Naive thymus-derived CD4-positive, alpha-beta T cell (primary cell): ENCODE results near the gene HMOX1. TPM values are rescaled to one million over a fixed set of nuclear protein-coding genes. Genes with fewer than 3 reads are reported as not detected.

ENCODE experiments used
- ATAC-seq: fragments of 150-1000 bp; cut with Tn5 transposase; 2 replicates; pipeline ENCODE4 v1.10.0; 2021; ENCODE audit warnings: mild to moderate bottlenecking, moderate library complexity
- CTCF ChIA-PET: fragments of 350-600 bp; sonication (Branson Sonifier 250); formaldehyde crosslinking; loops from one replicate; lab custom pipeline; 2021; ENCODE audit warnings: antibody characterized with exemption; lab: Charles Lee
- POLR2A ChIA-PET: fragments of 350-600 bp; sonication (Branson Sonifier 250); formaldehyde crosslinking; loops from one replicate; lab custom pipeline; 2021; ENCODE audit warnings: antibody characterized with exemption, inconsistent platforms; lab: Charles Lee
- DNase-seq, 9 donors: peaks; one replicate each; pipeline versions ENCODE4 v3.0.0 to v3.0.0-alpha.2; 2020 to 2022; ENCODE audit warnings: mixed read lengths in 1 of 9
- H3K27ac ChIP-seq: one replicate; pipeline ENCODE4 v1.7.0; 2013; ENCODE audit warnings: mild to moderate bottlenecking, low read depth, low read length, moderate library complexity
- H3K27me3 ChIP-seq, 2 donors: one replicate each; pipeline ENCODE4 v1.7.0; 2013; ENCODE audit warnings: low read length in 2 of 2, mild to moderate bottlenecking in 2 of 2, moderate library complexity in 2 of 2; ENCODE audit not compliant: control insufficient read depth in 2 of 2, insufficient read depth in 2 of 2
- H3K36me3 ChIP-seq, 3 experiments: 1 replicate in 2 of 3; 2 replicates in 1 of 3; pipeline ENCODE4 v1.7.0; 2013; ENCODE audit warnings: low read length in 3 of 3, mild to moderate bottlenecking in 3 of 3, moderate library complexity in 1 of 3; ENCODE audit not compliant: insufficient read depth in 3 of 3, control insufficient read depth in 2 of 3
- H3K4me1 ChIP-seq, 2 donors: one replicate each; pipeline ENCODE4 v1.7.0; 2013; ENCODE audit warnings: low read length in 2 of 2, mild to moderate bottlenecking in 2 of 2, moderate library complexity in 1 of 2; ENCODE audit not compliant: control insufficient read depth in 2 of 2, insufficient read depth in 2 of 2
- H3K4me3 ChIP-seq: 2 replicates; pipeline ENCODE4 v1.7.0; 2013; ENCODE audit warnings: mild to moderate bottlenecking, low read length
- H3K9me3 ChIP-seq, 3 experiments: 1 replicate in 2 of 3; 2 replicates in 1 of 3; pipeline ENCODE4 v1.7.0; 2013; ENCODE audit warnings: low read length in 3 of 3; ENCODE audit not compliant: control insufficient read depth in 2 of 3
- H3K27ac Mint-ChIP-seq, 9 donors: one replicate each; pipeline ENCODE4 v1.8.0; 2020 to 2022; ENCODE audit warnings: mixed read lengths in 9 of 9, mild to moderate bottlenecking in 8 of 9, moderate library complexity in 5 of 9, inconsistent platforms in 2 of 9
- H3K27me3 Mint-ChIP-seq, 5 donors: one replicate each; pipeline ENCODE4 v1.8.0; 2021 to 2022; ENCODE audit warnings: mixed read lengths in 5 of 5, mild to moderate bottlenecking in 1 of 5
- H3K36me3 Mint-ChIP-seq, 5 donors: one replicate each; pipeline ENCODE4 v1.8.0; 2020 to 2022; ENCODE audit warnings: mixed read lengths in 5 of 5, mild to moderate bottlenecking in 3 of 5, inconsistent platforms in 1 of 5
- H3K4me1 Mint-ChIP-seq, 7 donors: one replicate each; pipeline ENCODE4 v1.8.0; 2020 to 2022; ENCODE audit warnings: mixed read lengths in 7 of 7, mild to moderate bottlenecking in 3 of 7, inconsistent platforms in 1 of 7
- H3K4me3 Mint-ChIP-seq, 10 donors: one replicate each; pipeline ENCODE4 v1.8.0; 2020 to 2022; ENCODE audit warnings: mild to moderate bottlenecking in 10 of 10, mixed read lengths in 10 of 10, moderate library complexity in 6 of 10, inconsistent platforms in 2 of 10
- H3K9me3 Mint-ChIP-seq, 11 donors: one replicate each; pipeline ENCODE4 v1.8.0; 2020 to 2022; ENCODE audit warnings: mixed read lengths in 11 of 11, mild to moderate bottlenecking in 4 of 11, inconsistent platforms in 1 of 11, moderate library complexity in 1 of 11
- intact Hi-C, 2 donors: fragments of 100-400 bp; cut with micrococcal nuclease; formaldehyde crosslinking; loops; one replicate each; pipeline ENCODE4 v1.15.1; 2023
- polyA plus RNA-seq, 2 donors: library from polyadenylated mRNA; unstranded; fragments of 300-500 nt; fragmentation: Illumina TruSeq; gene quantifications; one replicate each; pipeline ENCODE4 v1.2.3, GENCODE V29; 2021
- total RNA-seq, 6 experiments: library from RNA in 5 of 6; stranded (reverse) in 5 of 6; gene quantifications; 1 replicate in 5 of 6; 2 replicates in 1 of 6; pipeline ENCODE4 v1.2.3 and lab custom pipeline; 2021 to 2026

Gene HMOX1
- total and polyA plus RNA-seq, 7 experiments from 2014 or later, result 0.14 to 54.0 (median 4.7) TPM

DNA sequence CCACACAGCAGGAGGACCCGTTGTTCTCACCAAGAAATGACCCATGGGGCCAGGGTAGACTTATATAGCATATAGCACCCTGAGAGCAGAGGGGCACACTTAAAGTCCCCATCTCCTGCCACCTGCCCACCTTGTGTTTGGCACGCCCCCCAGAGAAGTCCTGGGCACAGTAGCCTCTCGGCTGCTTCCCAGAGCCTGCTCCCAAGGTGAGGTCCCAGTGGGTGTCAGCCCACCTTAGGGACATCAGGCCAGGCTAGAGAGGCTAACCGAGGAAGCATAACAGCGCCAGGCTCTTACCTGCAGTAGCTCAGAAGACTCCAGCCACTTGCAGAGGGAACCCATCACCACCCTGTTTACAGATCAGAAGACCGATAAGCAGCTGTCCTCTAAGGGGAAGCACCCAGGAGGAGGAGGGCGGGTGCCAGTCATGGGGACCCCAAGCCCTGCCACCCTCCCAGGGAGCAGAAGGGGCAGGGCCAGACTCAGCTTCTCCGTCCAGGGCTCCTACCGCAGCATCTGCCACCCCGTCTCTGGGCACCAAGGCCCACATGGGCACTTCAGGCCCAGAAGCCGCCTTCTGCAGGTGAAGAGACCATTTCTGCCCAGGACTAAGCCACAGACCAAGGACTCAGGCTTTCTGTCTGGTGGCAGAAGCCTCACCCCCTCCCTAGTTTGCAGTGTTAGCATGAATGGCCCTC, 34.9 kb upstream of the HMOX1 start:
- Mint-ChIP-seq H3K4me3 (no peak overlapping the region), H3K9me3 (no peaks in the 10 kb centered on the region), H3K27ac (peak overlapping the region in 1 of 9 donors; percentile 39), H3K27me3 (no peaks in the 10 kb centered on the region), H3K4me1 (peaks cover under 1 to 9% (median 7%) of the 10 kb centered on the region in 7 donors), H3K36me3 (peaks cover 0 to 11% (median 5%) of the 10 kb centered on the region in 5 donors)
- H3K4me1 ChIP-seq, result peaks cover under 1 to 2% of the 10 kb centered on the region in 2 donors
- POLR2A ChIA-PET, result no interaction called here
- H3K36me3 ChIP-seq, result peaks cover 0 to 67% (median 5%) of the 10 kb centered on the region in 3 experiments
- H3K4me3 ChIP-seq, result no peak overlapping the region
- intact Hi-C loops, result no loop called here
- H3K9me3 ChIP-seq, result no peaks in the 10 kb centered on the region
- no peak overlapping the region for H3K27ac ChIP-seq
- no peaks in the 10 kb centered on the region for H3K27me3 ChIP-seq
- ATAC-seq (no peak), DNase-seq (no peak)
- CTCF ChIA-PET, result interaction anchor here (1.3 kb wide), 1 partner anchor 236 kb away, joined by 4 read pairs; no protein-coding TSS in a partner anchor

- peaks cover 8 to 16% (median 15%) of the 10 kb centered on the region in 7 donors for H3K4me1 Mint-ChIP-seq
- Histone ChIP-seq H3K4me1 (peaks cover 5 to 6% of the 10 kb centered on the region in 2 donors), H3K27me3 (no peaks in the 10 kb centered on the region), H3K9me3 (no peaks in the 10 kb centered on the region), H3K36me3 (peaks cover 0 to 60% (median 4%) of the 10 kb centered on the region in 3 experiments), H3K27ac (no peak overlapping the region), H3K4me3 (no peak overlapping the region)
- intact Hi-C loops, result no loop called here
- H3K27me3 Mint-ChIP-seq, result peaks cover 0 to 6% (median 0%) of the 10 kb centered on the region in 5 donors
- H3K36me3 Mint-ChIP-seq, result peaks cover 0 to 10% (median 5%) of the 10 kb centered on the region in 5 donors
- no peaks in the 10 kb centered on the region for H3K9me3 Mint-ChIP-seq
- POLR2A ChIA-PET, result no interaction called here
- DNase-seq, result no peak
- ATAC-seq, result no peak
- H3K4me3 Mint-ChIP-seq, result no peak overlapping the region
- CTCF ChIA-PET, result interaction anchor here (1.3 kb wide), 1 partner anchor 235 kb away, joined by 4 read pairs; no protein-coding TSS in a partner anchor
- no peak overlapping the region for H3K27ac Mint-ChIP-seq
These were observed 34.2 kb upstream of the HMOX1 start for GRCh38 chr22:35346596-35347220.

DNA sequence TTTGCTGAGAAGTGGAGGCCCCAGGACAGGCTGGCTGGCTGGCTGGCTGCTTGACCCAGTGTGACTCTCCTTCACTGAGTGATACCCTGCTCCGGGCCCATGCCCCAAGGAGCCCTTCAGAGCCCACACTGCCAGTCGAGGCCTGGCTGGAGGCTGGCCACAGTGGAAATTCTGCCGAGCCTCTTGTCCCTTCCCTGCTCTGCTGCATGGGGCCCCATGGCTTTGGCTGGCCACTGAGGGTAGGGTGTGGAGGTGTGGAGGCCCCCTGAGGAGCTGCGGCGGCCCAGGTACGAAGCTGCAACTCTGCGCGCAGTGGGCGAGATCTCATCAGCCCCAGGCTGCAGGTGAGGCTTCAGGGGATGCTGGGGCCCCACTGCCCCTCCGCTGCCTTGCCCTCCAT, 33.4 kb upstream of the HMOX1 start:
- Histone ChIP-seq H3K4me1 (peaks cover 5 to 10% of the 10 kb centered on the region in 2 donors), H3K36me3 (peaks cover 0 to 52% (median 4%) of the 10 kb centered on the region in 3 experiments), H3K9me3 (no peaks in the 10 kb centered on the region), H3K27ac (no peak overlapping the region), H3K27me3 (no peaks in the 10 kb centered on the region), H3K4me3 (no peak overlapping the region)
- CTCF ChIA-PET, result no interaction called here
- Mint-ChIP-seq H3K36me3 (peaks cover 0 to 10% (median 5%) of the 10 kb centered on the region in 5 donors), H3K9me3 (no peaks in the 10 kb centered on the region), H3K4me3 (no peak overlapping the region), H3K4me1 (peaks cover 8 to 24% (median 21%) of the 10 kb centered on the region in 7 donors), H3K27ac (peak overlapping the region in 1 of 9 donors; percentile 62), H3K27me3 (peaks cover 0 to 6% (median 0%) of the 10 kb centered on the region in 5 donors)
- ATAC-seq (no peak), DNase-seq (no peak)
- POLR2A ChIA-PET, result no interaction called here
- intact Hi-C loops, result no loop called here

GRCh38 chr22:35348026-35348590, 32.8 kb upstream of the HMOX1 start:
- intact Hi-C loops, result no loop called here
- no peak overlapping the region for H3K4me3 ChIP-seq
- peaks cover 0 to 46% (median 2%) of the 10 kb centered on the region in 3 experiments for H3K36me3 ChIP-seq
- H3K27ac ChIP-seq, result no peak overlapping the region
- Mint-ChIP-seq H3K9me3 (no peaks in the 10 kb centered on the region), H3K36me3 (peaks cover 0 to 10% (median 5%) of the 10 kb centered on the region in 5 donors), H3K27ac (peak overlapping the region in 1 of 9 donors; percentile 62), H3K4me3 (no peak overlapping the region), H3K4me1 (peaks cover 8 to 27% (median 26%) of the 10 kb centered on the region in 7 donors), H3K27me3 (peaks cover 0 to 6% (median 0%) of the 10 kb centered on the region in 5 donors)
- H3K9me3 ChIP-seq, result no peaks in the 10 kb centered on the region
- no peak for DNase-seq
- POLR2A ChIA-PET, result interaction anchor here (1.1 kb wide), 1 partner anchor 14 kb away, joined by 5 read pairs; no protein-coding TSS in a partner anchor
- H3K27me3 ChIP-seq, result no peaks in the 10 kb centered on the region
- no peak for ATAC-seq
- H3K4me1 ChIP-seq, result peaks cover 11 to 16% of the 10 kb centered on the region in 2 donors
- CTCF ChIA-PET, result interaction anchor here (0.7 kb wide), 1 partner anchor 775 kb away, joined by 4 read pairs; no protein-coding TSS in a partner anchor

GRCh38 chr22:35348703-35349102, 32.2 kb upstream of the HMOX1 start:
- H3K9me3 Mint-ChIP-seq, result no peaks in the 10 kb centered on the region
- H3K27ac Mint-ChIP-seq, result peak overlapping the region in 1 of 9 donors; percentile 62
- peaks cover 0 to 6% (median 0%) of the 10 kb centered on the region in 5 donors for H3K27me3 Mint-ChIP-seq
- peaks cover 8 to 29% (median 26%) of the 10 kb centered on the region in 7 donors for H3K4me1 Mint-ChIP-seq
- CTCF ChIA-PET, result interaction anchor here (0.6 to 0.7 kb wide), 2 partner anchors 278 to 774 kb away, joined by 4 to 5 read pairs; no protein-coding TSS in a partner anchor
- intact Hi-C loops, result no loop called here
- no peak overlapping the region for H3K4me3 ChIP-seq
- POLR2A ChIA-PET, result interaction anchor here (1.1 kb wide), 1 partner anchor 15 kb away, joined by 5 read pairs; no protein-coding TSS in a partner anchor
- ATAC-seq (no peak), DNase-seq (no peak)
- peaks cover 0 to 40% (median 0%) of the 10 kb centered on the region in 3 experiments for H3K36me3 ChIP-seq
- peaks cover 11 to 16% of the 10 kb centered on the region in 2 donors for H3K4me1 ChIP-seq
- H3K36me3 Mint-ChIP-seq, result peaks cover 0 to 10% (median 5%) of the 10 kb centered on the region in 5 donors
- H3K9me3 ChIP-seq, result no peaks in the 10 kb centered on the region
- H3K27me3 ChIP-seq, result no peaks in the 10 kb centered on the region
- H3K27ac ChIP-seq, result no peak overlapping the region
- no peak overlapping the region for H3K4me3 Mint-ChIP-seq

- no peak for ATAC-seq
- H3K36me3 ChIP-seq, result peaks cover 0 to 33% (median 0%) of the 10 kb centered on the region in 3 experiments
- CTCF ChIA-PET, result interaction anchor here (0.6 to 2.4 kb wide), 2 partner anchors 278 to 775 kb away, joined by 5 to 9 read pairs; no protein-coding TSS in a partner anchor
These were observed 31.6 kb upstream of the HMOX1 start for GRCh38 chr22:35349368-35349703.

More at GRCh38 chr22:35349368-35349703, 31.6 kb upstream of the HMOX1 start:
- no peak for DNase-seq
- H3K4me3 ChIP-seq, result no peak overlapping the region
- Mint-ChIP-seq H3K27ac (peak overlapping the region in 2 of 9 donors; percentile 13 to 20), H3K4me1 (peaks cover 8 to 29% (median 26%) of the 10 kb centered on the region in 7 donors), H3K9me3 (no peaks in the 10 kb centered on the region), H3K27me3 (peaks cover 0 to 6% (median 0%) of the 10 kb centered on the region in 5 donors), H3K4me3 (no peak overlapping the region), H3K36me3 (peaks cover 0 to 10% (median 5%) of the 10 kb centered on the region in 5 donors)
- intact Hi-C loops, result no loop called here
- no peak overlapping the region for H3K27ac ChIP-seq
- H3K27me3 ChIP-seq, result no peaks in the 10 kb centered on the region
- POLR2A ChIA-PET, result no interaction called here
- peaks cover 11 to 16% of the 10 kb centered on the region in 2 donors for H3K4me1 ChIP-seq
- H3K9me3 ChIP-seq, result no peaks in the 10 kb centered on the region
